Endometrium (tissue), 2 donors: ENCODE data around the gene KIAA1586.

Experiments
- FAIRE-seq: peaks from 2 replicates; lab custom pipeline; 2012; peaks lifted over from hg19 to GRCh38; lab: Jason Lieb, UNC
- donor health status: control.
- donor health status: control.

KIAA1586 gene

GRCh38 chr6:57104336-57104735 is 57.8 kb downstream of the KIAA1586 start:
- no peak for FAIRE-seq
